Tibial artery (tissue), 4 donors: ENCODE data around the gene PDE6A.

Experiments used
- DNase-seq, 2 donors: peaks; one replicate each; pipeline ENCODE4 v3.0.0-alpha.2; 2019
- H3K27ac ChIP-seq, 2 donors: fragments of 200-600 bp; sonication (generic) in 1 of 2; 1 replicate in 1 of 2; 2 replicates in 1 of 2; pipeline ENCODE4 v1.5.1; 2018 to 2019; ENCODE audit warnings: mild to moderate bottlenecking in 1 of 2
- H3K27me3 ChIP-seq, 2 donors: fragments of 200-600 bp; sonication (generic) in 1 of 2; one replicate each; pipeline versions ENCODE4 v1.5.1 to v1.6.0; 2016 to 2019
- H3K36me3 ChIP-seq, 3 donors: fragments of 200-600 bp; sonication (generic) in 2 of 3; one replicate each; pipeline ENCODE4 v1.5.1; 2016 to 2019; ENCODE audit warnings: mild to moderate bottlenecking in 2 of 3
- H3K4me1 ChIP-seq, 4 donors: fragments of 200-600 bp; sonication (generic) in 2 of 4; 1 replicate in 3 of 4; 2 replicates in 1 of 4; pipeline ENCODE4 v1.5.1; 2016 to 2019
- H3K4me3 ChIP-seq, 2 donors: fragments of 200-600 bp; sonication (generic) in 1 of 2; 1 replicate in 1 of 2; 2 replicates in 1 of 2; pipeline ENCODE4 v1.5.1; 2018 to 2019; ENCODE audit warnings: mild to moderate bottlenecking in 2 of 2
- H3K9me3 ChIP-seq, 3 donors: fragments of 200-600 bp; sonication (generic) in 1 of 3; one replicate each; pipeline ENCODE4 v1.5.1; 2016 to 2019
- CTCF ChIP-seq, 2 experiments: fragments of 200-600 bp in 1 of 2; fragments of 450-650 bp in 1 of 2; IDR thresholded peaks; one replicate each; pipeline ENCODE4 v1.5.1; 2017 to 2019; ENCODE audit warnings: antibody characterized with exemption in 2 of 2, mild to moderate bottlenecking in 1 of 2, moderate library complexity in 1 of 2
- intact Hi-C: fragments of 100-400 bp; cut with DNase I; formaldehyde crosslinking; loops from one replicate; pipeline ENCODE4 v1.15.0; 2023; ENCODE audit warnings: low total_unique reads

The PDE6A gene

GRCh38 chr5:149941795-149942194, 2.8 kb downstream of the PDE6A start:
- DNase-seq = no peak
- Histone ChIP-seq H3K27ac (no peak overlapping the region), H3K36me3 (no peaks in the 10 kb centered on the region), H3K9me3 (no peaks in the 10 kb centered on the region), H3K27me3 (no peaks in the 10 kb centered on the region), H3K4me1 (peaks cover 0 to 37% (median 31%) of the 10 kb centered on the region in 4 donors), H3K4me3 (no peak overlapping the region)
- intact Hi-C loops = no loop called here
- TF ChIP-seq CTCF (IDR thresholded peaks at IDR 0.05) = no peak

GRCh38 chr5:149940941-149941644, 3.5 kb downstream of the PDE6A start:
- peaks cover 0 to 44% (median 35%) of the 10 kb centered on the region in 4 donors for H3K4me1 ChIP-seq
- no peak overlapping the region for H3K27ac ChIP-seq
- no peaks in the 10 kb centered on the region for H3K9me3 ChIP-seq
- no peak overlapping the region for H3K4me3 ChIP-seq
- H3K36me3 ChIP-seq = no peaks in the 10 kb centered on the region
- H3K27me3 ChIP-seq = no peaks in the 10 kb centered on the region
- TF ChIP-seq CTCF (IDR thresholded peaks at IDR 0.05) = no peak
- intact Hi-C loops = no loop called here
- no peak for DNase-seq

GRCh38 chr5:149940077-149940574, 4.5 kb downstream of the PDE6A start:
- H3K36me3 ChIP-seq = no peaks in the 10 kb centered on the region
- no peak overlapping the region for H3K4me3 ChIP-seq
- no peak for DNase-seq
- H3K9me3 ChIP-seq = no peaks in the 10 kb centered on the region
- peaks cover 0 to 54% (median 44%) of the 10 kb centered on the region in 4 donors for H3K4me1 ChIP-seq
- peak overlapping the region; percentile 57 to 73 for H3K27ac ChIP-seq
- intact Hi-C loops = no loop called here
- no peaks in the 10 kb centered on the region for H3K27me3 ChIP-seq
- TF ChIP-seq CTCF (IDR thresholded peaks at IDR 0.05) = no peak

- intact Hi-C loops = no loop called here
- TF ChIP-seq CTCF (IDR thresholded peaks at IDR 0.05) = no peak
- Histone ChIP-seq H3K27ac (peak overlapping the region; percentile 57 to 73), H3K9me3 (no peaks in the 10 kb centered on the region), H3K36me3 (no peaks in the 10 kb centered on the region), H3K4me3 (no peak overlapping the region), H3K4me1 (peaks cover 0 to 57% (median 45%) of the 10 kb centered on the region in 4 donors), H3K27me3 (no peaks in the 10 kb centered on the region)
- no peak for DNase-seq
These were observed 5.0 kb downstream of the PDE6A start for GRCh38 chr5:149939546-149939945.

- H3K9me3 ChIP-seq = no peaks in the 10 kb centered on the region
- H3K36me3 ChIP-seq = no peaks in the 10 kb centered on the region
- H3K27ac ChIP-seq = peak overlapping the region; percentile 57 to 73
- intact Hi-C loops = no loop called here
- H3K27me3 ChIP-seq = no peaks in the 10 kb centered on the region
- no peak overlapping the region for H3K4me3 ChIP-seq
- H3K4me1 ChIP-seq = peaks cover 0 to 57% (median 45%) of the 10 kb centered on the region in 4 donors
- peak; percentile 23 to 73 for DNase-seq
- TF ChIP-seq CTCF (IDR thresholded peaks at IDR 0.05) = no peak
These were observed 5.7 kb downstream of the PDE6A start for GRCh38 chr5:149938791-149939358.
